Activated CD4-positive, alpha-beta T cell treated with anti-CD3 and anti-CD28 coated beads, Interleukin-2, amount 10 ng/mL, durations not matched to agents 7 days and 5 days (primary cell): ENCODE results near the gene SEMA4C. TPM values are rescaled to one million over a fixed set of nuclear protein-coding genes. Genes with fewer than 3 reads are reported as not detected.
"Not testable (repeated sequence)": the region's sequence is repeated elsewhere in the genome, so short reads cannot be mapped to it uniquely, and the experiment has no call there.

ENCODE experiments used
- CTCF ChIA-PET: fragments of 350-600 bp; sonication (Branson Sonifier 250); formaldehyde crosslinking; loops from one replicate; lab custom pipeline; 2021; ENCODE audit warnings: antibody characterized with exemption; lab: Charles Lee
- POLR2A ChIA-PET: fragments of 350-600 bp; sonication (Branson Sonifier 250); formaldehyde crosslinking; loops from one replicate; lab custom pipeline; 2021; ENCODE audit warnings: antibody characterized with exemption; lab: Charles Lee
- DNase-seq: peaks from one replicate; pipeline ENCODE4 v3.0.0-alpha.2; 2020
- H3K27ac Mint-ChIP-seq: one replicate; pipeline ENCODE4 v1.8.0; 2021; ENCODE audit warnings: mild to moderate bottlenecking, moderate library complexity, mixed read lengths
- H3K27me3 Mint-ChIP-seq: one replicate; pipeline ENCODE4 v1.8.0; 2021; ENCODE audit warnings: mixed read lengths
- H3K36me3 Mint-ChIP-seq: one replicate; pipeline ENCODE4 v1.8.0; 2021; ENCODE audit warnings: low read depth, mixed read lengths
- H3K4me1 Mint-ChIP-seq: one replicate; pipeline ENCODE4 v1.8.0; 2021; ENCODE audit warnings: mixed read lengths
- H3K4me3 Mint-ChIP-seq: one replicate; pipeline ENCODE4 v1.8.0; 2021; ENCODE audit warnings: mild to moderate bottlenecking, moderate library complexity, mixed read lengths
- H3K9me3 Mint-ChIP-seq: one replicate; pipeline ENCODE4 v1.8.0; 2021; ENCODE audit warnings: mixed read lengths
- total RNA-seq, 2 experiments: library from RNA; stranded (reverse); gene quantifications; one replicate each; pipeline ENCODE4 v1.2.3, GENCODE V29; 2021

SEMA4C gene
- total RNA-seq, 2 experiments from 2014 or later: 25.5 to 35.4 TPM

DNA sequence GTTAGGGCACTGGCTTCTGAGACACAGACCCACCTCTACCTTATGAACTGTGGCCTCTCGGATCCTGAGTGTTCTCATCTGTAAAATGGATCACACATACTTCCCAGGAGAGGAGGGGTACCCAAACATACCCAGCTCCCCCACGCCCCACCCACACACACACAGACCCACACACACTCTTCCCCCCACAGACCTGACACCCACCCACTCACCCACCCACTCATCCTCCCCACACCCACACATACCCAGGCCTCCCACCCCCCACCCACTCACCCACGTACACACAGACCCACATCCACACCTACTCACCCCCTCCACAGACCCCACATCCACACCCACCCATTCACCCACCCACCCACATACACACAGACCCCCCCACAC is 24.3 kb upstream of the SEMA4C start:
- Mint-ChIP-seq H3K9me3 (no peaks in the 10 kb centered on the region), H3K4me1 (peaks cover 60% of the 10 kb centered on the region), H3K36me3 (no peaks in the 10 kb centered on the region), H3K4me3 (no peak overlapping the region), H3K27me3 (no peaks in the 10 kb centered on the region), H3K27ac (no peak overlapping the region)
- POLR2A ChIA-PET: no interaction called here
- DNase-seq: no peak
- CTCF ChIA-PET: no interaction called here

DNA sequence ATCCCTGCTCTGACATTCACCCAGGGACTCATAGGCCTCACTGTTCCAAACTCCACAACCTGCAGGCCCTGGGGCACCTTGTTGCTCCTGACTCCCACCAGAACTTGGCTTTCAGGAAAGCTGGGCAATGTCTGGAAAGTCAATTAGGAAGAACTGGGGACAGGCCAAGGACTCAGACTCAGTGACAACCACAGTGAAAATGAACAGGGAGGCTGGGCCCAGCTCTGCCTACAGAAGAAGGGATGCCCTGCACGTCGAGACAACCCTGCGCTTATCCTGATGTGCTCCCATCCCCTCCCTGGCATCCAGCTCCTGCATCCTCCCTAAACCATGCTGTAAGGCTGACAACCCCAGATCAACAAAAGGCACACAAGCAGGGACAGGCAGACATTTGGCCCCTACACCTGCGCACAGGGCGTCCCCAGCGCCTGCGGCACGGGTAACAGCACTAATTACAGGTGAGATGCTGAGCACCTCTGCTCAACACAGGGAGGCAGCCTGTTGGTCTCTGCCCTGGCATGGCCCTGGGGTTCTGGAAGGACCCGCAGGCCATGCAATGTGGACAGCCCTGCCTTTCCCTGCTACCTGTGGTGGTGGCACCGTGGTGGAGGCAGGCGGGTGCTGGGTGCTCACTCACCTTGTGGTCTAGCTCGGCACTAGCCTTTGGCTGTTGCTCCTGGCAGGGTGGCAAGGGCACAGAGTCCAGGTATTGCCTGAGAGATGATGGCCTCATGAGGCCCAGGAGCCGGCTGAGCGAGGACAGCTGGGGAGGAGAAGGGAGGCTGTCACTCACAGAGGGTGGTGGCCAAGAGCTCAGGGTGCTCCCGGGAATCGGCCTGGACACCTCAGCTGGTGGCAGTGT is 23.6 kb upstream of the SEMA4C start:
- Mint-ChIP-seq H3K9me3 (no peaks in the 10 kb centered on the region), H3K27ac (peak overlapping the region; percentile 56), H3K27me3 (no peaks in the 10 kb centered on the region), H3K4me1 (peaks cover 63% of the 10 kb centered on the region), H3K36me3 (no peaks in the 10 kb centered on the region), H3K4me3 (no peak overlapping the region)
- no peak for DNase-seq
- CTCF ChIA-PET: interaction anchor here (1.5 to 1.8 kb wide), 2 partner anchors 27 to 35 kb away, joined by 3 to 5 read pairs; partner anchors contain the start of gene ANKRD39
- POLR2A ChIA-PET: no interaction called here

GRCh38 chr2:96891591-96892333 is 21.9 kb upstream of the SEMA4C start:
- CTCF ChIA-PET: interaction anchor here (0.5 to 2.4 kb wide), 9 partner anchors 9 to 55 kb away, joined by 3 to 7 read pairs (median 5); partner anchors contain the start of gene ANKRD39
- Mint-ChIP-seq H3K4me3 (no peak overlapping the region), H3K27me3 (no peaks in the 10 kb centered on the region), H3K27ac (peak overlapping the region; percentile 86), H3K4me1 (peaks cover 65% of the 10 kb centered on the region), H3K9me3 (no peaks in the 10 kb centered on the region), H3K36me3 (no peaks in the 10 kb centered on the region)
- POLR2A ChIA-PET: no interaction called here
- peak; percentile 37 for DNase-seq

DNA sequence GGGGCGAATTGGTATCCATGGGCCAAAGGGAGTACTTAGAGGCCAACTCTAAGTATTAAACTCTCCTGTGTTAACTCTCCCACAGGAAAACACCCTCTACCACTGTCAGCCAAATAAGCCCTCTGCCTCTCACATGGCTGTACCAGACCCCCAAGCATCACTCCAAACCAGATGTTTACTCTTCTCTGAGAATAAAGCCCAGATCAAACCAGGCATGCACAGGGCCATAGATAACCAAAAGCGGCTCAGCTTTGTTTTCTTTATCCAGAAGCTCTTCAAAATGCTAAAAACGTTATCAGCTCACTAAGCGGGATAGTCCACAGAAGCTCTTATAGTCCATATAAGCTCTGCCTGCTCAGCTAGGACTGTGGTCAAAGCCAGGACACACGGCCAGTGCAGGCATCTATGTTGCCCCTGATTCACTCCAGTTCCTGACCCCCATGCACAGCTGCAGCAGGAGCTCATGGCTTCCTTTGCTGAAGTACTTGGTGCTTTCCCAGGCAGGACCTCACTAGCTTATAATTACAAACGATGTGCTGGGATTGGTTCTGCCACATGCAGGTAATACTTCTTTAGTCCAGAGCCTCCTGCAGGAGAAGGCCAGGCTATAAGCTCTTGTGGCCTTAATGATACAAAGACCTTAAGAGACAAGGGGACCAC is 21.0 kb upstream of the SEMA4C start:
- no peaks in the 10 kb centered on the region for H3K36me3 Mint-ChIP-seq
- no peaks in the 10 kb centered on the region for H3K27me3 Mint-ChIP-seq
- no peak overlapping the region for H3K4me3 Mint-ChIP-seq
- peaks cover 58% of the 10 kb centered on the region for H3K4me1 Mint-ChIP-seq
- POLR2A ChIA-PET: no interaction called here
- no peaks in the 10 kb centered on the region for H3K9me3 Mint-ChIP-seq
- peak overlapping the region; percentile 86 for H3K27ac Mint-ChIP-seq
- CTCF ChIA-PET: interaction anchor here (0.5 to 2.4 kb wide), 7 partner anchors 9 to 56 kb away, joined by 3 to 7 read pairs (median 6); partner anchors contain the start of gene ANKRD39
- no peak for DNase-seq

GRCh38 chr2:96890252-96890651 is 20.4 kb upstream of the SEMA4C start:
- no peak overlapping the region for H3K4me3 Mint-ChIP-seq
- POLR2A ChIA-PET: no interaction called here
- H3K4me1 Mint-ChIP-seq: peaks cover 53% of the 10 kb centered on the region

DNA sequence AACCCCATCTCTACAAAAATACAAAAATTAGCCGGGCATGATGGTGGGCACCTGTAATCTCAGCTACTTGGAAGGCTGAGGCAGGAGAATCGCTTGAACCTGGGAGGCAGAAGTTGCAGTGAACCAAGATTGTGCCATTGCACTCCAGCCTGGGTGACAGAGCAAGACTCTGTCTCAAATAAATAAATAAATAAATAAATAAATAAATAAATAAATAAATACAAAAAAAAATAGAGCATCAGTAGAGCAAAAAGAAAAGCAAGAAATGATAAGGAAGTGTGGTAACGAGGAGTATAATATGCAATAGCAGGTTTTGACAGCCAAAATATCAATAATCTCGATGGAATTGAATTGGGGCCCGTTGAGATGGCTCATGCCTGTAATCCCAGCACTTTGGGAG is 19.6 kb upstream of the SEMA4C start:
- CTCF ChIA-PET: interaction anchor here (0.8 to 1.2 kb wide), 2 partner anchors 21 to 61 kb away, joined by 3 read pairs; no protein-coding TSS in a partner anchor

More at GRCh38 chr2:96890252-96890651, 20.4 kb upstream of the SEMA4C start:
- no peak for DNase-seq
- Mint-ChIP-seq H3K27me3 (no peaks in the 10 kb centered on the region), H3K36me3 (no peaks in the 10 kb centered on the region), H3K9me3 (no peaks in the 10 kb centered on the region), H3K27ac (no peak overlapping the region)
- CTCF ChIA-PET: interaction anchor here (0.8 to 2.4 kb wide), 3 partner anchors 22 to 60 kb away, joined by 3 to 7 read pairs (median 7); no protein-coding TSS in a partner anchor

GRCh38 chr2:96888072-96889011 is 18.5 kb upstream of the SEMA4C start:
- peak overlapping the region; percentile 86 for H3K27ac Mint-ChIP-seq
- DNase-seq: peak; percentile 32
- ChIA-PET POLR2A (no interaction called here), CTCF (interaction anchor here (0.8 to 1.1 kb wide), 3 partner anchors 9 to 21 kb away, joined by 3 read pairs; no protein-coding TSS in a partner anchor)
- no peaks in the 10 kb centered on the region for H3K27me3 Mint-ChIP-seq
- no peak overlapping the region for H3K4me3 Mint-ChIP-seq
- no peaks in the 10 kb centered on the region for H3K36me3 Mint-ChIP-seq
- no peaks in the 10 kb centered on the region for H3K9me3 Mint-ChIP-seq
- H3K4me1 Mint-ChIP-seq: peaks cover 47% of the 10 kb centered on the region

More for the DNA sequence above, 19.6 kb upstream of the SEMA4C start:
- H3K27me3 Mint-ChIP-seq, DNase-seq, POLR2A ChIA-PET, H3K9me3 Mint-ChIP-seq, H3K27ac Mint-ChIP-seq, H3K4me3 Mint-ChIP-seq, H3K36me3 Mint-ChIP-seq: not testable (repeated sequence)
- peaks cover 48% of the 10 kb centered on the region for H3K4me1 Mint-ChIP-seq

DNA sequence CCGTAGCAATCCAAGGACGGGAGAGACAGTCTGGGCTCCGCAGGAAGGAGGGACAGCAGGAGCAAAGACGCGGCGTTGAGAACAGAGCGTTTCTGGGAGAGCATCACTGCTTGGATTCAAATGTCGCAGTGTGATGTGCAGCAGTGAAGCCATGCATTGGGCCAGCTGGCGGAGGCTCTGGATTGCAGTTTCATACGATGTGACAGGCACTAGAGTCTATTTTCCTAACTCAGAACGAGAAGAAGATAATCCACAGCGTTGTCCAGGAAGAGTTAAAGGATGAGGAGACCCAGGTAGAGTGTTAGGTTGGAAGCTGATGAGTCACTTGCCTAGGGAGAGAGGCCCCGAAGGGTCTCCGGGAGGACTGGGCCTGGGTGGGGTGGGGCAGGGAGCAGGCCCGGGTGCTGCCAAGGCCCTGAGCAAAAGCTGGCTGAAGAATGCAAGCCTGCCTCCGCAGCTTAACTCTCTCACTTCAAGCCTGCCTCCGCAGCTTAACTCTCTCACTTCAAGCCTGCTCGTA is 17.7 kb upstream of the SEMA4C start:
- ChIA-PET POLR2A (no interaction called here), CTCF (interaction anchor here (1.0 to 1.1 kb wide), 2 partner anchors 13 to 21 kb away, joined by 3 read pairs; no protein-coding TSS in a partner anchor)
- H3K27me3 Mint-ChIP-seq: no peaks in the 10 kb centered on the region
- no peaks in the 10 kb centered on the region for H3K36me3 Mint-ChIP-seq
- H3K4me3 Mint-ChIP-seq: no peak overlapping the region
- H3K9me3 Mint-ChIP-seq: no peaks in the 10 kb centered on the region
- DNase-seq: no peak
- H3K4me1 Mint-ChIP-seq: peaks cover 41% of the 10 kb centered on the region
- peak overlapping the region; percentile 47 for H3K27ac Mint-ChIP-seq

DNA sequence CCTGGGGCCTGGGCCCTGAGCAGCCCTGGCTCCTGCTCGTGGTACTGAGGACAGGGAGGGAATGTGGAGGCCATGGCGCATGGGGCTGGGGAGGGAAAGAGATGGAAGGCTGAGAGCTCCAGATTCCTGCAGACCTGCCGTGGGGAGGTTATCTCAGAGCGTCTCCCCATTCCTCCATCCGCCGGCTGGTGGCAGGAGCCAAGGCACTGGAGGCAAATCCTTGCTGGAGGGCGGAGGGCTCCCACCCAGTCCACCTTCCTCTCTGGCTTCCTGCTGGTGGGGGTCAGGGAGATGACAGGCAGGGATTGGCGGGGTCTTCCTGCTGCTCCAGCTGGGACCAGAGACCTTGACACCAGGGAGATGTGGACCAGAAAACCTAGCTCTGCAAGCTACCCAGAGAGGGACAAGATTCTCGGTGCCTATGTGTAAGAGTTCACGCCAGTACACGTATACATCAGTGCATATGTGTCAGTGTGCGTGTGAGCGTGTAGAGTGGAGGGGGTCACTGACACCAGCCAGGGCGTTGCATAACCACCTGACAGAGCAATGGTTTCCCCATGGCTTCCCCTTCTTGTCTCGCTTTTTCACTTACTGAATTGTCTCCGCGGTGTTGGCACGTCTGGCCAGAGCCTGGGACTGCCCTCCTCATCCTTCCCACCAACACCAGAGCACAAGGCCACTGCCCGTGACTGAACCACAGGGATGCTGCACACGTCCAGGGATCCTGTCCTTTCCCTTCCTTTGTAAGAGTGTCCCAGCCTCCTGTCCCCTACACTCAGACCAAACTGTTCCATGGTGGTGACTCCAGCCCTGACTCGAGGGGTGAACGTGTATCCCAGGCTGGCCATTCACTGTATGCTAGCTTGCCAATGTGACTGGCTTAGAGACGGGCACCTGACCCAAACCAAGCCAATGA is 15.8 kb upstream of the SEMA4C start:
- Mint-ChIP-seq H3K4me3 (no peak overlapping the region), H3K27ac (no peak overlapping the region), H3K36me3 (no peaks in the 10 kb centered on the region), H3K4me1 (peaks cover 22% of the 10 kb centered on the region), H3K27me3 (no peaks in the 10 kb centered on the region), H3K9me3 (no peaks in the 10 kb centered on the region)
- ChIA-PET CTCF (interaction anchor here (0.8 kb wide), 1 partner anchor 36 kb away, joined by 4 read pairs; no protein-coding TSS in a partner anchor), POLR2A (no interaction called here)
- DNase-seq: no peak

DNA sequence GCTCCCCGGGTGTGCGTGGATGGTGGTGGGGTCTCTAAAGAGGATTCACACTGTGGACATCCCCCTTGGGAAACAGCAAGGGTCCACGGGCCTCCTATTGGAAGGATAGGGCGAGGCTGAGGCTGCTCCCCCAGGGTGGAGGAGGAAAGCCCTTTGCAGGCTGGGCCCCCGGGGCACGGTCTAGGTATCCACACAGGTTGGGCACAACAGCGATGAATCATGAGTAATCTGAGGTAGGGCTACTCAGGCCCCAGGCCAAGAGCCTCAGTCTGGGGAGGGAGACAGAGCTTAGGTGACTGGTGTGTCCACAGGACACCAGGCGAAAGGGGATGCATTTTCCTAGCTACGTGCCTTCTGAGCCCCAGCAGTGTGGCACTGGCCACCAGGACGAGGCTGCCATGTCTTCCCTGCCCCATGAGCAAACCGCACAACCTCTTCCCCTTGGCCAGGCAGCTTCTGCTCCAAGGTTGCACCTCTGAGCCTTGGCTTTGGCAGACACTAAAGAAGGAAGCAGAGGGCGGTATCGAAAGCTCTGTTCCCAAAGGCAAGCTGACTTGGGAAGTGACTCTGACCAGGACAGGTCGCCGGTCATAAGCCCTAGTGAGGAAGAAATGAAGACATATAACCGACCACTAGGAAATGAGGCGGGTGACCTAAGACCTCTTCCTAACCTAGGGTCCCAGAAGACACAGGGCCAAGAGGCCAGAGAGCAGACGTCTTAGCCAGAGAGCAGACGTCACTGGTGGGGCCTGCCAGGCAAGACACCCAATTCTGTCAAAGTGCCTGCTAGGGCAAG is 14.6 kb upstream of the SEMA4C start:
- ChIA-PET POLR2A (no interaction called here), CTCF (no interaction called here)
- Mint-ChIP-seq H3K4me3 (no peak overlapping the region), H3K4me1 (peaks cover 20% of the 10 kb centered on the region), H3K27ac (peak overlapping the region; percentile 6), H3K27me3 (no peaks in the 10 kb centered on the region), H3K36me3 (no peaks in the 10 kb centered on the region), H3K9me3 (no peaks in the 10 kb centered on the region)
- no peak for DNase-seq
